Immature natural killer cell (primary cell): ENCODE data around the gene CUTC. TPM values are rescaled to one million over a fixed set of nuclear protein-coding genes. Genes with fewer than 3 reads are reported as not detected.

Experiments used
- DNase-seq, 3 donors: peaks; one replicate each; pipeline ENCODE4 v3.0.0; 2022; ENCODE audit warnings: mixed read lengths in 1 of 3
- H3K27ac Mint-ChIP-seq, 6 donors: one replicate each; pipeline ENCODE4 v1.8.0; 2020; ENCODE audit warnings: mixed read lengths in 6 of 6, mild to moderate bottlenecking in 5 of 6, inconsistent platforms in 4 of 6, moderate library complexity in 3 of 6
- H3K27me3 Mint-ChIP-seq, 3 donors: one replicate each; pipeline ENCODE4 v1.8.0; 2020 to 2021; ENCODE audit warnings: low read depth in 3 of 3, mild to moderate bottlenecking in 3 of 3, mixed read lengths in 3 of 3, moderate library complexity in 3 of 3, inconsistent platforms in 1 of 3
- H3K36me3 Mint-ChIP-seq, 3 donors: one replicate each; pipeline ENCODE4 v1.8.0; 2020; ENCODE audit warnings: mixed read lengths in 3 of 3, inconsistent platforms in 2 of 3, mild to moderate bottlenecking in 2 of 3
- H3K4me1 Mint-ChIP-seq, 2 donors: one replicate each; pipeline ENCODE4 v1.8.0; 2020; ENCODE audit warnings: inconsistent platforms in 2 of 2, mild to moderate bottlenecking in 2 of 2, mixed read lengths in 2 of 2, moderate library complexity in 1 of 2
- H3K4me3 Mint-ChIP-seq, 5 donors: one replicate each; pipeline ENCODE4 v1.8.0; 2020; ENCODE audit warnings: mild to moderate bottlenecking in 5 of 5, mixed read lengths in 5 of 5, inconsistent platforms in 3 of 5, moderate library complexity in 3 of 5
- H3K9me3 Mint-ChIP-seq, 6 donors: one replicate each; pipeline ENCODE4 v1.8.0; 2020; ENCODE audit warnings: mild to moderate bottlenecking in 6 of 6, mixed read lengths in 6 of 6, inconsistent platforms in 4 of 6, moderate library complexity in 3 of 6
- polyA plus RNA-seq, 3 donors: library from polyadenylated mRNA; unstranded; fragments of 300-500 nt; fragmentation: Illumina TruSeq; gene quantifications; one replicate each; pipeline ENCODE4 v1.2.3, GENCODE V29; 2021

Gene CUTC
- polyA plus RNA-seq, 3 donors from 2014 or later, result 57.2 to 105 (median 60.4) TPM

DNA sequence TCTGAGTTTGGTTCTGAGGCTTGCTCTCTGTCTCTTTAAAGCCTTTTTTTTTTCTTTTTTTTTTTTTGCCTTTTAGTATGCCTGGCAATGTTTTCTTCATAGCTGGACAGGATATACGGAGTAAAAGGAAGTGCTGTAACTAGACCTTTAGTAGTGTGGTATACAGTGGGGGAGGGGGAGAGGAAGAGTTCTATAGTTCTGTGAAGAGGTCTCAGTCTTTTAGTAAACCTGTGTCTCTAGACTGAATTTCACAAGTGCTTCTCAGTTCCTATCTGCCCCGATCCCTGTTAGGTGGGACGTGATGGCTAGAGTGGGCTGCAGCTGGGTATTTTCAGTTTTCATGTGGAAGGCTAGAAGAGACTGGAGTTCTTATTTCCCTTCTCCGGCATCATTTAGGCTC, 47.3 kb downstream of the CUTC start:
- Mint-ChIP-seq H3K4me1 (peaks cover 6 to 9% of the 10 kb centered on the region in 2 donors), H3K27me3 (peaks cover 4 to 6% (median 4%) of the 10 kb centered on the region in 3 donors), H3K36me3 (no peaks in the 10 kb centered on the region), H3K4me3 (no peak overlapping the region), H3K27ac (peak overlapping the region in 2 of 6 donors; percentile 39 to 41), H3K9me3 (no peaks in the 10 kb centered on the region)
- DNase-seq, result no peak

DNA sequence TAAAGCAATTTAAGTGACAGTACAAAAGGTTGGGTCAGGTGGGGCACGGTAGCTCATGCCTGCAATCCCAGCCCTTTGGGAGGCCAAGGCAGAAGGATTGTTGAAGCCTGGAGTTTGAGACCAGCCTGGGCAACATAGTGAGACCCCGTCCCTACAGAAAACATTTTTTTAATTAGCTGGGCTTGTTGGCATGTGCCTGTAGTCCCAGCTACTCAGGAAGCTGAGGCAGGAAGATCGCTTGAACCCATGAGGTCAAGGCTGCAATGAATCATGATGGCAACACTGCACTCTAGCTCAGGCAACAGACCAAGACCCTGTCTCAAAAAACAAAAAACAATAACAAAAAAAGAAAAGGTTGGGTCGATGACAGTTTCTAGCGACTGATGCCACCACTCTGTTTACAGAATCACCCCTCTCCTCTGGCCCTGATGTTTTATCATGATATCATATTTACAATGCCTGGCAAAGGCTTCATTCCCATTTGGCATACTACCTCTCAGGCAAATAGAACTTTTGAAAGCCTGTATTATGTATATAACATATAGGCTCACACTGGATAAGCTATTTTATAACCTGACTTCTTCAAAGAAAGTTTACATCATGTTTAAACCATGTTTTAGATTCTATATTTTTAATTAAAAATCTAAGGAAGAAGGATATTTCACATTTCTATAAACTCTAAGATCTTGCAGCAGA, 49.8 kb downstream of the CUTC start:
- H3K27ac Mint-ChIP-seq, result no peak overlapping the region
- H3K9me3 Mint-ChIP-seq, result no peaks in the 10 kb centered on the region
- no peaks in the 10 kb centered on the region for H3K36me3 Mint-ChIP-seq
- no peak overlapping the region for H3K4me3 Mint-ChIP-seq
- no peak for DNase-seq
- peaks cover 2 to 6% (median 5%) of the 10 kb centered on the region in 3 donors for H3K27me3 Mint-ChIP-seq
- peaks cover 6 to 9% of the 10 kb centered on the region in 2 donors for H3K4me1 Mint-ChIP-seq

GRCh38 chr10:99782447-99783286, 50.6 kb downstream of the CUTC start, which contains the start of gene ABCC2:
Gene ABCC2, plus strand, starts transcription at chr10:99782640. Its CDS starts 205 bp downstream, at chr10:99782845.
- Mint-ChIP-seq H3K4me3 (no peak within 1 kb of the TSS), H3K27ac (no peak within 1 kb of the TSS), H3K36me3 (peaks cover 0 to 4% (median 0%) of the 10 kb centered on the region in 3 donors), H3K9me3 (no peaks in the 10 kb centered on the region), H3K27me3 (peaks cover 0 to 5% (median under 1%) of the 10 kb centered on the region in 3 donors), H3K4me1 (peaks cover 6 to 9% of the 10 kb centered on the region in 2 donors)
- DNase-seq, result no peak

- Mint-ChIP-seq H3K9me3 (no peaks in the 10 kb centered on the region), H3K27me3 (peaks cover 0 to 5% (median 0%) of the 10 kb centered on the region in 3 donors), H3K27ac (no peak overlapping the region), H3K4me1 (peaks cover 6% of the 10 kb centered on the region in 2 donors), H3K36me3 (peaks cover 0 to 9% (median 0%) of the 10 kb centered on the region in 3 donors), H3K4me3 (no peak overlapping the region)
- DNase-seq, result no peak
These were observed 52.1 kb downstream of the CUTC start for GRCh38 chr10:99784016-99784726.

DNA sequence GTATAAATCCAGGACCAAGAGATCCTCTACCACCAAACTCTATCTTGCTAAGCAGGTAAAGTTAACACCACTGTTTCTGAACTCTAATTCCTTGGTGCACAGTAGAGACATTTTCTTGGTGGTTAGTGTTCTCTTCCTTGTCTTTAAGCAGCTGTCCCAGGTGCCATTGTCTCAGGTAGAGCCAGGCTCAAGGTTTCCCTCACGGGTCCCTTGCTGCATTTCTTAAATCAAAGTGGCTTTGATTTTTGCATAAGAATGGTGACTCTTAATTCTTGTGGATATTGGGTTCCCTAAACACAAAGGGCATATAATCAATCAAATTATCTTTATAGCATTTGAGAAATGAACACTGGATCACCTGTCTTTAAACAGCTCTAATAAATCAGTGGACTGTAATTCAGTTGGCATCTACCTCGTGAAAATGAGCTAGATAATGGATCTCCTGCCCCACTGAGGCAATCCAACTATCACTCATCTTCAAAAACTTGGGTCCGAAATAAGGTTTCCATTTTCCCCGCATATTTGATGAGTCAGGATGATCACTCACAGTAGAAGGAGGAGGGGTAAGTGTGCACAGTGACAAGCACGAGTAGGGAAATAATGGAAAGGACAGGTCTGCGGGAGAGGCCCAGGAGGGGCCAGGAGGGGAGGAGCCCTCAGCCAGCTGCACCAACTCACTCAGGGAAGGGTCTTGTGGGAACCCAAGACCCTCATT, 52.9 kb downstream of the CUTC start:
- peaks cover 0 to 2% of the 10 kb centered on the region in 2 donors for H3K4me1 Mint-ChIP-seq
- no peak for DNase-seq
- H3K36me3 Mint-ChIP-seq, result peaks cover 0 to 9% (median 0%) of the 10 kb centered on the region in 3 donors
- peaks cover 0 to 5% (median 0%) of the 10 kb centered on the region in 3 donors for H3K27me3 Mint-ChIP-seq
- H3K4me3 Mint-ChIP-seq, result no peak overlapping the region
- no peaks in the 10 kb centered on the region for H3K9me3 Mint-ChIP-seq
- no peak overlapping the region for H3K27ac Mint-ChIP-seq

DNA sequence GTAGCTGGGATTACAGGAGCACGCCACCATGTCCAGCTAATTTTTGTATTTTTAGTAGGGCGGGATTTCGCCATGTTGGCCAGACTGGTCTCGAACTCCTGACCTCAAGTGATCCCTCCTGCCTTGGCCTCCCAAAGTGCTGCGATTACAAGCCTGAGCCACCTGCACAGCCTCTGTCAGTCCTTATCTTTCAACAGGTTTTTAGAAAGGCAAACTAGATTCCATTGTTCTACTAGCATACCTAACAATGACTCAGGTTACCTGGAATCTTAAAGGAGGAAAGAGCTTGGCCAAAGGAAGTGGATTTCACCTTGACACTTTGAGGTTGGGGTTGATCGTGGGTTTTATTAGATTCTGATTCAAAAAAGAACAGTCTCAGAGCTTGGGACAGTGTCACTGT, 53.6 kb downstream of the CUTC start:
- Mint-ChIP-seq H3K27ac (no peak overlapping the region), H3K4me3 (no peak overlapping the region), H3K27me3 (peaks cover 0 to 5% (median 0%) of the 10 kb centered on the region in 3 donors), H3K4me1 (no peaks in the 10 kb centered on the region), H3K36me3 (peaks cover 0 to 9% (median 0%) of the 10 kb centered on the region in 3 donors), H3K9me3 (no peaks in the 10 kb centered on the region)
- no peak for DNase-seq

DNA sequence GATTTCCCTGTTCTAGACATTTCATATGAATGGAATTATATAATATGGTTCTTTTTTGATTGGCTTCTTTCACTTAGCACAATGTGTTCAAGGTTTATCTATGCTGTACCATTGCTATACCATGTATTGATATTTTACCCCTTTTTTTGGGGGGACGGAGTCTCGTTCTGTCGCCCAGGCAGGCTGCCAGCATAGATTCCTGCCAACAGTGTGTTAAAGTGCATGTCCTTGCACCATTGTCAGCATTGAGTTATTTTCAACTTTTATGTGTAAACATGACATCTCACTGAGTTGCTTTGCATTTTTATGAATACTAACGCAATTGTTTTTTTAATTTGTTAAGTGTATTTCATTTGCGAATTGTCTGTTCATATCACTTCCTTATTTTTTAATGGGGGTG, 55.3 kb downstream of the CUTC start:
- peaks cover 0 to 9% (median 0%) of the 10 kb centered on the region in 3 donors for H3K36me3 Mint-ChIP-seq

DNA sequence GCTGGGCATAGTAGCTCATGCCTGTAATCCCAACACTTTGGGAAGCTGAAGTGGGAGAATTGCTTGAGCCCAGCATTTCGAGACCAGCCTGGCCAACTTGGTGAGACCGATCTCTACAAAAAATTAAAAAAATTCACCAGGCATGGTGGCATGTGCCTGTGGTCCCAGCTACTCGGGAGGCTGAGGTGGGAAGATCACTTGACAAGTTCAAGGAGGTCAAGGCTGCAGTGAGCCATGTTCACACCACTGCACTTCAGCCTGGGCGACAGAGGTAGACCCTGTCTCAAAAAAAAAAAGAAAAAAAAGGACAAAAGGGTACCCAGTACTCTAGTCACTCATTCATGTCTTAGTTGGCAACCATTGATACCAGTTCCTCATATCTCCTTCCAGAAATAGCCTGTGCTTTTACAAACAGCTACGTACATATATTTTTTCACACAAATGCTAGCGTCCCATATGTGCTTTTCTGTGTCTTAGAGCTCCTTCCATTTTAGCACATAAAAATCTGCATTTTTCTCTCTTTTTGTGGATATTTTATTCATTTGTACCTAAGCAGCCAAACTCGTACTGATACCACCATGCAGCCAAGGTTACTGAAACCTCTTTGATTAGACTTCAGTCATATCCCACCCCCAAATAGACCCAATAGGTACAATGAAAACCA, 55.9 kb downstream of the CUTC start:
- Mint-ChIP-seq H3K4me1 (no peaks in the 10 kb centered on the region), H3K36me3 (peaks cover 0 to 9% (median 3%) of the 10 kb centered on the region in 3 donors), H3K9me3 (no peaks in the 10 kb centered on the region), H3K27me3 (peaks cover 0 to 5% (median 2%) of the 10 kb centered on the region in 3 donors), H3K27ac (no peak overlapping the region), H3K4me3 (no peak overlapping the region)
- DNase-seq, result no peak

More for the DNA sequence above, 55.3 kb downstream of the CUTC start:
- Mint-ChIP-seq H3K4me1 (no peaks in the 10 kb centered on the region), H3K9me3 (no peaks in the 10 kb centered on the region), H3K27me3 (peaks cover 0 to 5% (median 2%) of the 10 kb centered on the region in 3 donors), H3K4me3 (no peak overlapping the region), H3K27ac (no peak overlapping the region)
- no peak for DNase-seq

- Mint-ChIP-seq H3K4me3 (no peak overlapping the region), H3K27ac (no peak overlapping the region), H3K27me3 (peaks cover 0 to 2% (median 2%) of the 10 kb centered on the region in 3 donors), H3K4me1 (no peaks in the 10 kb centered on the region), H3K36me3 (peaks cover 7 to 17% (median 11%) of the 10 kb centered on the region in 3 donors), H3K9me3 (no peaks in the 10 kb centered on the region)
- DNase-seq, result no peak
These were observed 56.7 kb downstream of the CUTC start for GRCh38 chr10:99788598-99789256.

DNA sequence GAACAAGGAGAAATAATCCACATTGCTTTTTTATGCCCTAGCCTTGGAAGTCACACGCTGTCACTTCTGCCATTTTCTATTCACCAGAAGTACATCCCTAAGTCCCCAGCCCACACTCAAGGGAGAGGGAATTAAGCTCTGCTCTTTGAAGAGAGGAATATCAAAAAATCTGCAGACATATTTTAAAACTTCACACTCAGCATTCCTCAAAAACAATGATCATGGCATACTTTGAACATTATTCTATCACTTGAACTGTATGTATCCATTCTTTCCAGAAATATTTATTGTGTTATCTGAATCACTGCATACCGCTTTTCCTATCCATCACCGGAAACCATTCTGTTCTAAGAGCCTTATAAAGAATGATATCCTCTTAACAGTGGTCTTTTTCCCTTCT, 59.8 kb downstream of the CUTC start:
- Mint-ChIP-seq H3K4me3 (no peak overlapping the region), H3K4me1 (no peaks in the 10 kb centered on the region), H3K36me3 (peaks cover 7 to 26% (median 17%) of the 10 kb centered on the region in 3 donors), H3K27me3 (peaks cover 0 to 2% (median 0%) of the 10 kb centered on the region in 3 donors), H3K27ac (no peak overlapping the region), H3K9me3 (no peaks in the 10 kb centered on the region)
- DNase-seq, result no peak

DNA sequence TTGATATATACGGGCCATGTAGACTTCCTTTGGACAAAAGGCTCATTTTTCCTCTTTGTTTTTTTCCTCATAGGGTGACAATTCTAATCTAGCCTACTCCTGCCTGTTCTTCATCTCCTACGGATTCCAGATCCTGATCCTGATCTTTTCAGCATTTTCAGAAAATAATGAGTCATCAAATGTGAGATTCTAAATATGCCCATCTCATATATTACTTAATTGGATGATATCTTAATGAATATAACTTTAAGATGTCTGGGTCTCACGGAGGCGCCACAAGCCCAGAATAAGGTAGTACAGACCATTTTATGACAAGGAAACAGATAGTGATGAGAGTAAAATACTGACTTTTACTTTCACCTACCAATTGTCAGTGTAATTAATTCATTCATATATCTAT, 61.8 kb downstream of the CUTC start:
- Mint-ChIP-seq H3K9me3 (no peaks in the 10 kb centered on the region), H3K27me3 (peaks cover 0 to 3% (median 2%) of the 10 kb centered on the region in 3 donors), H3K27ac (no peak overlapping the region), H3K4me1 (no peaks in the 10 kb centered on the region), H3K36me3 (peaks cover 11 to 26% (median 24%) of the 10 kb centered on the region in 3 donors), H3K4me3 (no peak overlapping the region)
- DNase-seq, result no peak

GRCh38 chr10:99796928-99797327, 64.9 kb downstream of the CUTC start:
- H3K4me1 Mint-ChIP-seq, result no peaks in the 10 kb centered on the region
- no peak overlapping the region for H3K4me3 Mint-ChIP-seq
- no peaks in the 10 kb centered on the region for H3K9me3 Mint-ChIP-seq
- DNase-seq, result no peak
- H3K36me3 Mint-ChIP-seq, result peaks cover 11 to 27% (median 22%) of the 10 kb centered on the region in 3 donors
- no peak overlapping the region for H3K27ac Mint-ChIP-seq
- H3K27me3 Mint-ChIP-seq, result peaks cover 0 to 3% (median 0%) of the 10 kb centered on the region in 3 donors
